ENCODE results near the gene PIH1D1. TPM values are rescaled to one million over a fixed set of nuclear protein-coding genes. Genes with fewer than 3 reads are reported as not detected.
"Not testable (repeated sequence)": the region's sequence is repeated elsewhere in the genome, so short reads cannot be mapped to it uniquely, and the experiment has no call there.

The PIH1D1 gene
- total RNA-seq, 1 experiment from 2014 or later, result 122 TPM

- Histone ChIP-seq H3K4me1 (ENCODE audit: insufficient read depth, low read length, poor library complexity, severe bottlenecking) (peaks cover 27% of the 10 kb centered on the region), H3K4me3 (ENCODE audit: low read depth, low read length, poor library complexity, severe bottlenecking) (peak overlapping the region; percentile 24), H3K36me3 (ENCODE audit: insufficient read depth, low read length, poor library complexity, severe bottlenecking) (peaks cover 19% of the 10 kb centered on the region), H3K27me3 (replicated peaks; ENCODE audit: insufficient read depth, low read depth, low read length, poor library complexity) (no peaks in the 10 kb centered on the region), H3K9me3 (ENCODE audit: low read depth, low read length, poor library complexity, severe bottlenecking) (no peaks in the 10 kb centered on the region), H3K27ac (ENCODE audit: low read depth, low read length, poor library complexity, severe bottlenecking) (peak overlapping the region; percentile 48)
- ChIA-PET CTCF (no interaction called here), POLR2A (ENCODE audit: low non-redundant PET) (no interaction called here)
- intact Hi-C loops (cut with micrococcal nuclease; ENCODE audit: unreplicated experiment), result no loop called here
- TF ChIP-seq EZH2 (IDR thresholded peaks at IDR 0.05; ENCODE audit: borderline replicate concordance, low read depth, low read length, poor library complexity, severe bottlenecking) (no peak), CTCF (conservative IDR thresholded peaks at IDR 0.05; ENCODE audit: low read depth, low read length) (peak; percentile 37; the same call in 1 of the 2 replicates)
- peak; percentile 94 for DNase-seq (ENCODE audit: low spot score)
- BruUV-seq (replicated peaks), result no TSS peak
Observed at GRCh38 chr19:49447485-49448431, 3.9 kb downstream of the PIH1D1 start.

GRCh38 chr19:49445997-49446396 is 5.6 kb downstream of the PIH1D1 start:
- ChIA-PET POLR2A (ENCODE audit: low non-redundant PET) (no interaction called here), CTCF (interaction anchor here (0.6 to 1.9 kb wide), 3 partner anchors 30 to 180 kb away, joined by 3 to 8 read pairs (median 6); no protein-coding TSS in a partner anchor)
- H3K36me3 ChIP-seq (ENCODE audit: insufficient read depth, low read length, poor library complexity, severe bottlenecking), result peaks cover 19% of the 10 kb centered on the region
- peaks cover 3% of the 10 kb centered on the region for H3K27me3 ChIP-seq (replicated peaks; ENCODE audit: insufficient read depth, low read depth, low read length, poor library complexity)
- H3K27ac ChIP-seq (ENCODE audit: low read depth, low read length, poor library complexity, severe bottlenecking), result no peak overlapping the region
- TF ChIP-seq CTCF (conservative IDR thresholded peaks at IDR 0.05; ENCODE audit: low read depth, low read length), result no peak
- no peak for TF ChIP-seq EZH2 (IDR thresholded peaks at IDR 0.05; ENCODE audit: borderline replicate concordance, low read depth, low read length, poor library complexity, severe bottlenecking)
- no peak for DNase-seq (ENCODE audit: low spot score)
- peaks cover 34% of the 10 kb centered on the region for H3K4me1 ChIP-seq (ENCODE audit: insufficient read depth, low read length, poor library complexity, severe bottlenecking)
- H3K9me3 ChIP-seq (ENCODE audit: low read depth, low read length, poor library complexity, severe bottlenecking), result no peaks in the 10 kb centered on the region
- H3K4me3 ChIP-seq (ENCODE audit: low read depth, low read length, poor library complexity, severe bottlenecking), result no peak overlapping the region
- intact Hi-C loops (cut with micrococcal nuclease; ENCODE audit: unreplicated experiment), result no loop called here
- no TSS peak for BruUV-seq (replicated peaks)

GRCh38 chr19:49444100-49444700 is 7.4 kb downstream of the PIH1D1 start:
- DNase-seq (ENCODE audit: low spot score); POLR2A ChIA-PET (ENCODE audit: low non-redundant PET); H3K27ac ChIP-seq (ENCODE audit: low read depth, low read length, poor library complexity, severe bottlenecking); BruUV-seq (replicated peaks); H3K9me3 ChIP-seq (ENCODE audit: low read depth, low read length, poor library complexity, severe bottlenecking); H3K36me3 ChIP-seq (ENCODE audit: insufficient read depth, low read length, poor library complexity, severe bottlenecking): not testable (repeated sequence)
- H3K4me1 ChIP-seq (ENCODE audit: insufficient read depth, low read length, poor library complexity, severe bottlenecking), result peaks cover 29% of the 10 kb centered on the region
- H3K27me3 ChIP-seq (replicated peaks; ENCODE audit: insufficient read depth, low read depth, low read length, poor library complexity), result peaks cover 20% of the 10 kb centered on the region
- H3K4me3 ChIP-seq (ENCODE audit: low read depth, low read length, poor library complexity, severe bottlenecking), result peak overlapping the region; percentile 68
- intact Hi-C loops (cut with micrococcal nuclease; ENCODE audit: unreplicated experiment), result loop anchor here (5.0 kb wide), 2 partner anchors 217 to 347 kb away; no protein-coding TSS in a partner anchor
- CTCF ChIA-PET, result interaction anchor here (0.7 to 1.9 kb wide), 4 partner anchors 13 to 196 kb away, joined by 8 to 18 read pairs (median 10); partner anchors contain the start of gene RRAS
